Lower leg skin (tissue), 3 donors: ENCODE data around the gene EXOC6B.

Experiments
- CTCF ChIP-seq, 3 donors: fragments of 450-650 bp; IDR thresholded peaks; one replicate each; pipeline ENCODE4 v1.5.1; 2016; ENCODE audit warnings: antibody characterized with exemption in 3 of 3, mild to moderate bottlenecking in 3 of 3, moderate library complexity in 2 of 3
- POLR2A ChIP-seq, 2 donors: fragments of 450-650 bp; IDR thresholded peaks; one replicate each; pipeline ENCODE4 v1.6.1; 2016 to 2017; ENCODE audit warnings: antibody characterized with exemption in 2 of 2, mild to moderate bottlenecking in 1 of 2, moderate library complexity in 1 of 2

GRCh38 chr2:72271276-72271614 is 554.6 kb downstream of the EXOC6B start:
- TF ChIP-seq CTCF (IDR thresholded peaks at IDR 0.05): no peak
- TF ChIP-seq POLR2A (IDR thresholded peaks at IDR 0.05): no peak
